Measurements from ENCODE around the gene SLC2A9. TPM values are rescaled to one million over a fixed set of nuclear protein-coding genes. Genes with fewer than 3 reads are reported as not detected.

SLC2A9 gene
- total RNA-seq, 4 donors from 2014 or later = 5.6 to 10.5 (median 6.5) TPM

GRCh38 chr4:9782136-9782436 lies 239.2 kb downstream of the SLC2A9 start:
- 100% methylated on average over 1 of the region's 22 CpGs for WGBS
- intact Hi-C loops (cut with DNase I) = no loop called here
- Histone ChIP-seq H3K27me3 (peaks cover 0 to 38% (median 7%) of the 10 kb centered on the region in 4 donors), H3K27ac (replicated peaks in 1 of 4) (no peak overlapping the region), H3K4me1 (peaks cover 0 to 7% (median 4%) of the 10 kb centered on the region in 4 donors), H3K36me3 (no peaks in the 10 kb centered on the region), H3K4me3 (no peak overlapping the region), H3K9me3 (no peaks in the 10 kb centered on the region)
- DNase-seq (ENCODE audit: extremely low spot score) = no peak
- no peak for TF ChIP-seq POLR2A (IDR thresholded peaks at IDR 0.05; ENCODE audit: low read depth)
- TF ChIP-seq, protein P1, sequence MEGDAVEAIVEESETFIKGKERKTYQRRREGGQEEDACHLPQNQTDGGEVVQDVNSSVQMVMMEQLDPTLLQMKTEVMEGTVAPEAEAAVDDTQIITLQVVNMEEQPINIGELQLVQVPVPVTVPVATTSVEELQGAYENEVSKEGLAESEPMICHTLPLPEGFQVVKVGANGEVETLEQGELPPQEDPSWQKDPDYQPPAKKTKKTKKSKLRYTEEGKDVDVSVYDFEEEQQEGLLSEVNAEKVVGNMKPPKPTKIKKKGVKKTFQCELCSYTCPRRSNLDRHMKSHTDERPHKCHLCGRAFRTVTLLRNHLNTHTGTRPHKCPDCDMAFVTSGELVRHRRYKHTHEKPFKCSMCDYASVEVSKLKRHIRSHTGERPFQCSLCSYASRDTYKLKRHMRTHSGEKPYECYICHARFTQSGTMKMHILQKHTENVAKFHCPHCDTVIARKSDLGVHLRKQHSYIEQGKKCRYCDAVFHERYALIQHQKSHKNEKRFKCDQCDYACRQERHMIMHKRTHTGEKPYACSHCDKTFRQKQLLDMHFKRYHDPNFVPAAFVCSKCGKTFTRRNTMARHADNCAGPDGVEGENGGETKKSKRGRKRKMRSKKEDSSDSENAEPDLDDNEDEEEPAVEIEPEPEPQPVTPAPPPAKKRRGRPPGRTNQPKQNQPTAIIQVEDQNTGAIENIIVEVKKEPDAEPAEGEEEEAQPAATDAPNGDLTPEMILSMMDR (IDR thresholded peaks at IDR 0.05) = no peak
- no peak for TF ChIP-seq EP300 (IDR thresholded peaks at IDR 0.05)
- TF ChIP-seq POLR2AphosphoS5 (IDR thresholded peaks at IDR 0.05) = no peak

DNA sequence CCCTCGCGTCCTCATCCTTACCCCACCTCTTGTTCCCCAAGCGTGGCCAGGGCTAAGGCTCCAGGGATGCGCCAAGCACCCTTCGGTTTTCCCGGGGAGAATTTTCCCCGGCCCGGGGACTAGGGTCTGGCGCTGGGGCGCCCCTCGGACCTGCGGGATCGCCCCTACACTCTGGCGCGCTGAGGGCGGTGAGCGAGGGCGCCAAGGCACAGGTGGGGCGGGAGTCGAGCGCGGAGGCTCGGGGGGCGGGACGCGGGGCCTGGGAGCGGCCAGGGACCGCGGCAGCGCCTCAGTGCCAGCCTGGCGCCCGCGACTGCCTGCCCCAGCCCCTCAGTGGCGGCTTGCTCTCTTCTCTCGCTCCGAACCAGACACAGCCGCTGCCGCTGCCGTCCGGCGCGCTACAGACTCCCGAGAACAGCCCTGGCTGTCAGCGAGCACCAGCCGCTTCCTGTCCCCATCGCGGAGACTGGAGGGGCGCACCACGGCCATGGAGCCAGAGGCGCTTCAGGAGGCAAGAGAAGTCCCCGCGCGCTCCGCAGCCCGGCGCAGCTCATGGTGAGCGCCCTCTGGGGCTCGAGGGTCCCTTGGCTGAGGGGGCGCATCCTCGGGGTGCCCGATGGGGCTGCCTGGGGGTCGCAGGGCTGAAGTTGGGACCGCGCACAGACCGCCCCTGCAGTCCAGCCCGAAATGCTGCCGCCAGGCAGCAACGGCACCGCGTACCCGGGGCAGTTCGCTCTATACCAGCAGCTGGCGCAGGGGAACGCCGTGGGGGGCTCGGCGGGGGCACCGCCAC lies 239.8 kb downstream of the SLC2A9 start, which contains the start of gene DRD5:
DRD5 (plus strand) TSS at position 292 of the 793 bp plus-strand sequence; CDS start at position 688, 396 bp downstream.
- TF ChIP-seq, protein P1 (IDR thresholded peaks at IDR 0.05) = no peak
- TF ChIP-seq POLR2AphosphoS5 (IDR thresholded peaks at IDR 0.05) (no peak), EP300 (IDR thresholded peaks at IDR 0.05) (no peak), POLR2A (IDR thresholded peaks at IDR 0.05; ENCODE audit: low read depth) (no peak)
- no peak for DNase-seq (ENCODE audit: extremely low spot score)
- H3K9me3 ChIP-seq = no peaks in the 10 kb centered on the region
- no peak within 1 kb of the TSS for H3K27ac ChIP-seq (replicated peaks in 1 of 4)
- intact Hi-C loops (cut with DNase I) = no loop called here
- H3K4me3 ChIP-seq = peak within 1 kb of the TSS in 2 of 4 donors; percentile 20 to 22
- H3K4me1 ChIP-seq = peaks cover 0 to 7% (median 4%) of the 10 kb centered on the region in 4 donors
- H3K27me3 ChIP-seq = peaks cover 0 to 38% (median 7%) of the 10 kb centered on the region in 4 donors
- 5% methylated on average over 17 of the region's 78 CpGs for WGBS
- H3K36me3 ChIP-seq = no peaks in the 10 kb centered on the region

Small RNAs within 50 kb of the gene (small RNA-seq; reads per million reads assigned to genes)
- 0 reads per million in 3 donors for gene RNA5SP154

Other genes with a start within 250 kb of the SLC2A9 start
- not detected for gene DRD5, start 239.9 kb downstream of the SLC2A9 start, total RNA-seq
- 100 to 1,000 TPM; 361 to 536 (median 485) TPM for gene WDR1, start 95.3 kb upstream of the SLC2A9 start, total RNA-seq